ENCODE data around the gene FAM221B.

The FAM221B gene

GRCh38 chr9:35820076-35820475 lies 8.5 kb downstream of the FAM221B start:
- no peak for DNase-seq (ENCODE audit: low read depth)

GRCh38 chr9:35818341-35818740 lies 10.2 kb downstream of the FAM221B start:
- no peak for DNase-seq (ENCODE audit: low read depth)

GRCh38 chr9:35816708-35817107 lies 11.8 kb downstream of the FAM221B start:
- DNase-seq (ENCODE audit: low read depth), result no peak

GRCh38 chr9:35814841-35815543 lies 13.5 kb downstream of the FAM221B start, which contains the start of gene HINT2:
TSS of gene HINT2 (minus strand) at chr9:35815042. CDS start at chr9:35814979, 63 bp downstream.
- DNase-seq (ENCODE audit: low read depth), result peak; percentile 98

GRCh38 chr9:35814106-35814840 lies 14.3 kb downstream of the FAM221B start:
- DNase-seq (ENCODE audit: low read depth), result no peak

- DNase-seq (ENCODE audit: low read depth), result no peak
Measured at GRCh38 chr9:35813434-35814105, 15.0 kb downstream of the FAM221B start.

- peak; percentile 84 for DNase-seq (ENCODE audit: low read depth)
Measured at GRCh38 chr9:35812025-35812602, 16.4 kb downstream of the FAM221B start, which contains the start of gene SPAG8. TSS of gene SPAG8 (minus strand) at chr9:35812262. CDS start at chr9:35812147, 115 bp downstream.

GRCh38 chr9:35811381-35812024 lies 17.0 kb downstream of the FAM221B start:
- no peak for DNase-seq (ENCODE audit: low read depth)

GRCh38 chr9:35810122-35810521 lies 18.4 kb downstream of the FAM221B start:
- no peak for DNase-seq (ENCODE audit: low read depth)

GRCh38 chr9:35808433-35808832 lies 20.1 kb downstream of the FAM221B start:
- DNase-seq (ENCODE audit: low read depth), result no peak

GRCh38 chr9:35806101-35806500 lies 22.4 kb downstream of the FAM221B start:
- DNase-seq (ENCODE audit: low read depth), result no peak

- DNase-seq (ENCODE audit: low read depth), result no peak
Measured at GRCh38 chr9:35801328-35802128, 27.0 kb downstream of the FAM221B start.

- no peak for DNase-seq (ENCODE audit: low read depth)
Measured at GRCh38 chr9:35800530-35800929, 28.0 kb downstream of the FAM221B start.

- no peak for DNase-seq (ENCODE audit: low read depth)
Measured at GRCh38 chr9:35798658-35799374, 29.7 kb downstream of the FAM221B start.

- DNase-seq (ENCODE audit: low read depth), result no peak
Measured at GRCh38 chr9:35797311-35798109, 31.0 kb downstream of the FAM221B start.

GRCh38 chr9:35795695-35796094 lies 32.8 kb downstream of the FAM221B start:
- DNase-seq (ENCODE audit: low read depth), result no peak

GRCh38 chr9:35793461-35793860 lies 35.1 kb downstream of the FAM221B start:
- DNase-seq (ENCODE audit: low read depth), result no peak

GRCh38 chr9:35792826-35793225 lies 35.7 kb downstream of the FAM221B start:
- DNase-seq (ENCODE audit: low read depth), result no peak

- DNase-seq (ENCODE audit: low read depth), result no peak
Measured at GRCh38 chr9:35792024-35792813, 36.3 kb downstream of the FAM221B start.
